GM10847 (cell line): ENCODE measurements around the gene OSGIN1.

Source experiments
- POLR2A ChIP-seq: IDR thresholded peaks from 2 replicates; pipeline ENCODE4 v1.6.1; 2011; ENCODE audit not compliant: insufficient read length; ENCODE audit errors: extremely low read depth

OSGIN1 gene

DNA sequence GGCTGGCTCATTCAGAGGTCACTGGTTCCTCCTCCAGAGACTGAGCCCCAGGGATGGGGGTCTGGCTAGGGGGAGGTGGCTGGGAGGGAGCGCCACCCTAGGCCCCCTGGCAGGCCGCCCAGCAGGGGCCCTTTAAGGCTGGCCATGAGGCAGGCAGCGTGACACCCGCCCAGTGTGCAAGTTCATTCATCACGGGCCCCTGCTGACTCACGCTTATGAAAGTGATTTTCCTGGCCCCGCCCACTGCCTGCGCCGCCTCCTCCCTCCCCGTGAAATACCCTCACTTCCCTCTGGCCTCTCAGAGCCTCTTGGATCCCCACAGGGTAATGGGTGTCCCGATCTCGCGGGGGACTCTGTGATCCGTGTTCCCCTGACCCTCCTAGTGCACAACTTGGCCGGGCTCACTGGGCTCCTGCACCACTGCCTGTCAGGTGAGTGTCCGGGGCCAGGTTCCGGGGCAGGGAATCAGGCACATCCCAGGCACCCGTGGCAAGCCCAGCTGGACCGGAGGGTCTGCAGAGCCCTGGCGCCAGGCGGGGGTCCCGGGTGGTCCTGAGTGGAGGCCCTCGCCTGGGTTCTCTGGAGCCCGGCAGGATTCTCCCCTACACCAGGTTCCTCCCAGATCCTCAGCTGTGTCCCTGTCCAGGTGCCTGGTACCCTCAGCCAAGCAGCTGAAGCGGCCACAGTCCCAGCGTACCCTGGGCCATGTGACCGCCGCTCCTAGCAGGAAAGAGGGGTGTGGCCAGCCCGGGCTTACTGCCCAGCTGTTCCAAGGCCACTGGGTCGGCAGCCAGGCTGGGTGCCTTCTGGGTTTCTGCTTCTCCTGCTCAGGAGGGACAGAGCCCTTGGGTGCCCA is at the start of gene OSGIN1:
OSGIN1 (plus strand) TSS at position 301 of the 856 bp plus-strand sequence. CDS start 4,432 bp downstream, outside the sequence.
- TF ChIP-seq POLR2A, result peak; percentile 19

DNA sequence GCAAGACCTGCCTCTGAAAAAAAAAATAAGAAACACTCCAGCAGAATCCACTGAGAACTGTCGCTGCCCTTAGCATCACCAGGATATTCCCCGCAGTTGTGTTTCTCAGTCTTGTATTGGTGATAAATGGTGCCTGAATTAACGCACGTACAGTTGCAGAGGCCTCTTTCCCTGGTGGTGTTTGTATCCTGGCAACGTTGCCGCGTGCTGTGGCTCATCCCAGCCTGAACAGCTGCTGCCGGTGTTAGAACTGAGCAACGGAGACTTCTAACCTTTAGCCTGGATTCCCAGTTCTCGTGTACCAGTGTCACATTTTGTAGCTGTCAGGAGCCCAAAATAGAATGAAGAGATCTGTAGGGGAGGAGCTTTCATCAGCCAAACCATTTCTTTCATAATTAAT is 49.3 kb upstream of the OSGIN1 start:
- TF ChIP-seq POLR2A, result no peak

GRCh38 chr16:83906683-83907082 is 46.4 kb upstream of the OSGIN1 start:
- TF ChIP-seq POLR2A, result no peak

GRCh38 chr16:83907111-83907510 is 45.9 kb upstream of the OSGIN1 start:
- TF ChIP-seq POLR2A, result no peak

DNA sequence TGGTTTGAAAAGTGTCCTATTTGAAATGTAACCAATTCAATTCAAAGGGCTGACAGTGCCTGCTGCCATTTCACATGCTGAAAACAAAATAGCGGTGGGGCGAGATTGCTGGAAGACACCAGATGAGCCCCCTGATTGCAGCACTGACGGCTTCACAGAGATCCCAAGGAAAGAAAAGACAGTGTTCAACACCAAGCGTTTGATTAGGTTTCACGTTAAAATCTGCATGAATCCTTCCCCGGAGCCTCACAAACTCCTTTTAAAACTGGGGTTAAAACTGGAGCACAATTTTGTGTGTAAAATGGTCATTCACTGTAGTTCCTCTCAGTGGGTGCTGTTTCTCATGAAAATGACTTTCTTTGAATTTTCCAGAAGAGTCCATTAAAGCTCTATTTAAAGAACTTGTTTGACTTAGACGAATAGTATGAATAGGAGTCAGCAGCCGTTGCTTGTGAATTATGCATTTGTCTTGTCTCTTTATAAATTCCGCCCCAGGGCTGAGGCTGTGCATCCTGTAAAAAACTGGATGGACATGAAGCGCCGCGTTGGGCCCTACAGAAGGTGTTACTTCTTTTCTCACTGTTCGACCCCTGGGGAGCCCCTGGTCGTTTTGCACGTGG is 45.3 kb upstream of the OSGIN1 start:
- TF ChIP-seq POLR2A, result no peak

DNA sequence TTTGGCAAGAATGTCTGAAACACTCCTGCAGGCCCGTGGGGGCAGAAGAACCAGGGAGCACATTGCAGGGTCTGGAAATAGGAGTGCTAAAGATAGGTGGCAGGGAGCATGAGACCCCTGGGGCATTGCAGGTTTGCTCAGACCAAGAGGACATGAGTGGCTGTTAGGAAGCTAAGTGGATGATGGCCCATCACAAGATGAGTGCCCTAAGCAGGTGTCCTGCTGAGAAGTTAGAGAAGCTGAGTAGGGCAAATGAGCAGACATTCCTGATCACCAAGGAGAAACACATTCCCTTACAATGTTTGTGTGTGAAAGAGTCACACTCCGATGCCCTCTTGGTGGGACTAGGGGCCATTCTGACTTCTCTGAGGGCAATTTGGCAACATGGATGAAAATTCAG is 44.2 kb upstream of the OSGIN1 start:
- no peak for TF ChIP-seq POLR2A

DNA sequence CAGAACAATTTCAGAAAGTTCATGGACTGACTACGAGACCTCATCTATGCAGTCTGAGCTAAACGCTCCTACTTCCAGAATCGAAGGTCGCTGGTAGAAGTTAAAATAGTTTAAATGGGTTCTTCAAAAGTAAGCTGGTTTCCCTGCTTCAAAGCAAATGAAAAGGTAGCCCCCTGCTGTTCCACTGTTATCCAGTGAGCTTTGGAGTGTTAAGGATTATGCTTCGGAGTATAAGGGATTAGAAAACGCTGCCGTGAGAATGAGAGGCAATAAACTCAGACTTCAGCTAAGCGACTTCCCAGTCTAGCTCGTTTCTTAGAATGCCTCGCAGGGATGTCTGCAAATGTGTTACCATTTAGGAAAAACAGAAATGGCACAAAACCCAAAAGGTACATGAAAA is 41.8 kb upstream of the OSGIN1 start:
- TF ChIP-seq POLR2A, result no peak

DNA sequence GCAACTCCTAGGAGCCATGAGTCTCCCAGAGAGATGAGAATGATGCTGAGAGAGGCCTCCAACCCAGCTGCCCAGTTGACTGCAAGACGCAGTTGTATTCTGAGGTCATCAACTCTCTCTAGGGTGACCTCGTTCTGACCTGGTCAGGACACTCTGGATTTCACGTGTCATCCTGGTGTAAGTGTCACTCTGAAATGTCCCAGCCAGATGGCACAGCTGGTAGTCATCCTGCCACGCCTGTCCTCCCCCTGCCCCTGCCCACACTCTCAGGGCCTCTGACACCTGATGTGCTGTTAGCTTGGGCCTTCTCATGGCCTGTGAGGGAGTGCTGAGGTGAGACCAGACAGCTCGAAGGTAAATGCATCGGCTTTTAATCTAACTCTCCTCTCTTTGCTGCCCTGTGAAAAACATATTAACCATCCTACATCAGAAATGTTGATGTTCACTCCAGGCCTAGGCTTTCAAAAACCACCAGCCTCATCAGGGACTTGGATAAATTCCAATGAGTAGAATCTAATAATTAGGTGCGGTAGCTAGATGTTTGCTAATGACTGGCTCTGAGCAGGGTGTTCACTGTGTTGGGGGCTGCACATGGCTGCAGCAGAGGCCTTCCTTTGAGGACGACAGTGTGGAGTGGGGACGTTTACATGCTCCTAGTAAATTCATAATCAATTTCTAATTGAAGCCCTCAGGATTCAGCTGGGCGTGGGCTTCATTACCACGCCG is 40.4 kb upstream of the OSGIN1 start:
- no peak for TF ChIP-seq POLR2A

DNA sequence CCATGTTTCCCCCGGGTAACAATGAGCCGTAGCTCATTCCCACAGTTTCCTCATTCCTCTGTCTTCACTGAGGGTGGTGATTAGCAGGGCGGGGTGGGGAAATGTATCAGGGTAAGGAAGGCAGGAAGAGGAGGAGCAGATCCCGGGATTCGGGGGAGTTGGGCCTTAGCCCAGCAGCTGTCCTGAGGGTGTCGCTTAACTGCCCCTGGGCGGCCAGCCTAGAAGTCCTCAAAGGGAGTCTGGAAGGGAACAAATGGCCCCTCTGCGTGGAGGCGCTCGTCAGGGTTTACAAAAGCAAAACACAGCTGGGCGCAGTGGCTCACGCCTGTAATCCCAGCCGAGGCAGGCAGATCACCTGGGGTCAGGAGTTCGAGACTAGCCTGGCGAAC is 39.8 kb upstream of the OSGIN1 start:
- no peak for TF ChIP-seq POLR2A

DNA sequence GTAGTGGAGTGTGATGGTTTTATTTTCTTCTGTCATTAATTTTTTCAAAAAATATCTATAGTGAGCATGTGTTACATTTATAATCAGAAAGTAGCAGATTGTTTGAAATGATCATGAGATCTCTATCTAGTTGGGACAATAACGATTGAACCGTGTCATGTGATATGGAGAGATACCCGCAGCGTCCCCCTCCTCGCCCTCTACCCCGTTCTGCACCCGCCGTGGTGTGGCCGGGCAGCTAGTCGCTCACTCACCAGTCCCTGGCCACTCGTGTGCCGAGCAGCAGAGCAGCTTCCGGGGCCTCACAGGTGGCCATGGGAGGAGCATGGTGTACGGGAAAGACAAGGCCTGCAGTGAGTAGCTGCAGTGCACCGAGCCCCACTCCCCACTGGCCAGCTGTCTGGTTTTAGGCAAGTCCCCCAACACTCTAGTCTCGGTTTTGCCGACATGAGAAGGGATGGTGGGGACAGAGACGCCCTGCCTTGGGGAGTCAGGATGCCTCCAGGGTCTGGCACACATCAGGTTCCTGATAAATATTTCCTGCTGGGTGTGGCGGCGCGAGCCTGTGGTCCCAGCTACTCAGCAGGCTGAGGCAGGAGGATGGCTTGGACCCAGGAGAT is 38.8 kb upstream of the OSGIN1 start:
- no peak for TF ChIP-seq POLR2A

- no peak for TF ChIP-seq POLR2A
Observed at GRCh38 chr16:83915081-83915480, 38.0 kb upstream of the OSGIN1 start.

DNA sequence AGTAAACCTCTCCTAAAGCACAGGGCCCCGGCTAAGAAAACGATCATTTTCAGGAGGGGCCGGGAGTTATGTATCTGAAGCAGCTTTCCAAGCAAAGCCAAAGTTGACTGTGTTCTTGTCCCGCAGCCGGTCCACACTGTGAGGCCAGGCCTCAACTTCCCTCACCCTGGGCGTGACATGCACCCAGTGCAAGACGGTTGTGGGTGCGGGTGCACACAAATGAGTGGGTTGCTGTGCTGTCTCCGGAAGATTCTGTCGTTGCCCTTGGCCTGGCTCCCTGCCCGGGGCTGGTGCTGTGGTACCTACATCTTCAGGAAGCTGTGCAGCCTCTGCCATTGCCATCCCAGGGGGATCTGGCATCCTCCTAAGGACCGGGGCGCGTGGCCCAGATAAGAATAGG is 37.5 kb upstream of the OSGIN1 start:
- TF ChIP-seq POLR2A, result no peak

GRCh38 chr16:83917152-83918120 is 35.6 kb upstream of the OSGIN1 start:
- TF ChIP-seq POLR2A, result no peak

- TF ChIP-seq POLR2A, result no peak
Observed at GRCh38 chr16:83920894-83921491, 32.0 kb upstream of the OSGIN1 start.
